SKM-1 treated with dmso at 0.1 percent for 144 hours (cell line): ENCODE data around the gene WDR6.

Experiments
- DNase-seq: peaks from one replicate; lab custom pipeline; 2025; ENCODE audit not compliant: unreplicated experiment; lab: John Stamatoyannopoulos, UW

The WDR6 gene, protein sequence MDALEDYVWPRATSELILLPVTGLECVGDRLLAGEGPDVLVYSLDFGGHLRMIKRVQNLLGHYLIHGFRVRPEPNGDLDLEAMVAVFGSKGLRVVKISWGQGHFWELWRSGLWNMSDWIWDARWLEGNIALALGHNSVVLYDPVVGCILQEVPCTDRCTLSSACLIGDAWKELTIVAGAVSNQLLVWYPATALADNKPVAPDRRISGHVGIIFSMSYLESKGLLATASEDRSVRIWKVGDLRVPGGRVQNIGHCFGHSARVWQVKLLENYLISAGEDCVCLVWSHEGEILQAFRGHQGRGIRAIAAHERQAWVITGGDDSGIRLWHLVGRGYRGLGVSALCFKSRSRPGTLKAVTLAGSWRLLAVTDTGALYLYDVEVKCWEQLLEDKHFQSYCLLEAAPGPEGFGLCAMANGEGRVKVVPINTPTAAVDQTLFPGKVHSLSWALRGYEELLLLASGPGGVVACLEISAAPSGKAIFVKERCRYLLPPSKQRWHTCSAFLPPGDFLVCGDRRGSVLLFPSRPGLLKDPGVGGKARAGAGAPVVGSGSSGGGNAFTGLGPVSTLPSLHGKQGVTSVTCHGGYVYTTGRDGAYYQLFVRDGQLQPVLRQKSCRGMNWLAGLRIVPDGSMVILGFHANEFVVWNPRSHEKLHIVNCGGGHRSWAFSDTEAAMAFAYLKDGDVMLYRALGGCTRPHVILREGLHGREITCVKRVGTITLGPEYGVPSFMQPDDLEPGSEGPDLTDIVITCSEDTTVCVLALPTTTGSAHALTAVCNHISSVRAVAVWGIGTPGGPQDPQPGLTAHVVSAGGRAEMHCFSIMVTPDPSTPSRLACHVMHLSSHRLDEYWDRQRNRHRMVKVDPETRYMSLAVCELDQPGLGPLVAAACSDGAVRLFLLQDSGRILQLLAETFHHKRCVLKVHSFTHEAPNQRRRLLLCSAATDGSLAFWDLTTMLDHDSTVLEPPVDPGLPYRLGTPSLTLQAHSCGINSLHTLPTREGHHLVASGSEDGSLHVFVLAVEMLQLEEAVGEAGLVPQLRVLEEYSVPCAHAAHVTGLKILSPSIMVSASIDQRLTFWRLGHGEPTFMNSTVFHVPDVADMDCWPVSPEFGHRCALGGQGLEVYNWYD

DNA sequence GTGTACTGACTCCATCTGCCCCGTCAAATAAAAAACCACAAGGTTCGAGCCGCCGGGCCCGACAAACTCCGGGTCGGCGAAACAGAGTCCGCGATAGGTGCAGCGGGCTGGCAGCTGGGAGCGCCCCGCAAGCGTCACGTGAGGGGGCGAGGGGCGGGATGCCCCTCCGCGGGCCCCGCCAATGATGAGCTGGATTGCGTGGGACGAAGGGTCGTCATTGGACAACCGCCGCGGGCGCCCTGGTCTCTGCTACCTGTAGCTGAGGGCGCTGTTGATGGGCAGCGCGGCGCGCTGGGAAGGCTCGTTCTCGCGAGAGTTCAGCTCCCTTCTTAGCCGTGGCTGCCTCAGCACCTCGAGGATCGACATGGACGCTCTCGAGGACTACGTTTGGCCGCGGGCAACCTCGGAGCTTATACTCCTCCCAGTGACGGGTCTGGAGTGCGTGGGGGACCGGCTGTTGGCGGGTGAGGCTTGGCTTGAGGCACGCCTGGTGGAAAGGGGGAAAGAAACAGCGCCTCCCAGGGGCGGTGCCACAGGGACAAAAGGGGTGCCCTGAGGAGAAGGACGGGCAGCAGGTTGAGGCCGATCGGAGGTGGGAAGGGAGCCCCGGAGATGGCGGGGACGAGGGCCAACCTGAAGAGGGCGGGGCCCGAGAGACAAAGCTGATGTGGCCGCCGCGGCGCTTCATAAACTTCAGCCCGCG, at the start of gene WDR6:
Gene WDR6, plus strand, starts transcription at position 324 of the 703 bp plus-strand sequence. Its CDS starts 41 bp downstream, at position 365.
- DNase-seq, result peak; percentile 91

DNA sequence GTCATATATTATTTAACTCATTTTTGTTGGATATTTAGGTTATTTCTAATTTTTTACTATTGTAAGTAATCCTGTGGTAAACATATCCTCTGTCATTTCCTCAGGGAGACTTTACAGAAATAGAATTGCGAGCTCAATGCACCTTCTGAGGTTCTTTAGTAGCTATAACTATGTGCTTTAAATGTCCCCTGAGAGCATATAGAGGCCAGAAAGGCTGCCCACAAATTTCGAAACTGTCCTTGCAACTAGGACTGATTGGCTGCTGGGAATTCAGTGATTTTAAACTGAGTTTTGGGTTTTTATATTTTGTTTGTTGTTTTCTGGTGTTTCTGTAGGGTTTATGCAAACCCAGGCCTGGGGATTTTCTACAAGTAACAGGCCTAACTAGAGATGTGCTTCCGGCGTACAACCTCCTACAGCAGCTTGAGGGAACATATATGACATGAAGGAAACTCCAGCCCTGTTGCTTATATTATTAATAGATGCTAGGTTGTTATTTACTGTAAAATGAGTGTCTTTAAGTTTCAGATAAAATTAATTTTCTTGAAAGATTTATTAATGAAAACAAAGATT, 46.3 kb upstream of the WDR6 start:
- DNase-seq, result no peak

DNA sequence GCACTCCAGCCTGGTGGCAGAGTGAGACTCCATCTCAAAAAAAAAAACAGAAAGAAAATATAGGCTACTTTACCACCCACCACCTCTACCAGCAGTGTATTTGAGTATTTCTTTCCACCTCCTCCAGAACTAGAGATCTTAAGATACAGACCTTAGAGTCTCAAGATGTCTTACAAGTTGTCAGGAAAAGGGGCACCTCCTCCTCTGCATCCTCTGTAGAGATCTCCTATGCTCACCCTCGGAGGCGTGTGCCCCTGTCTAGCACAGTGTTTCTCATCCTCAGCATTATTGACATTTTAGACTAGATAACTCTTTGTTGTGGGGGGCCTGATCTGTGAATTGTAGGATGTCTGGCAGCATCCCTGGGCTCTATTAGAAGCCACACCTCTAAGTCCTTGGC, 44.9 kb upstream of the WDR6 start:
- no peak for DNase-seq

DNA sequence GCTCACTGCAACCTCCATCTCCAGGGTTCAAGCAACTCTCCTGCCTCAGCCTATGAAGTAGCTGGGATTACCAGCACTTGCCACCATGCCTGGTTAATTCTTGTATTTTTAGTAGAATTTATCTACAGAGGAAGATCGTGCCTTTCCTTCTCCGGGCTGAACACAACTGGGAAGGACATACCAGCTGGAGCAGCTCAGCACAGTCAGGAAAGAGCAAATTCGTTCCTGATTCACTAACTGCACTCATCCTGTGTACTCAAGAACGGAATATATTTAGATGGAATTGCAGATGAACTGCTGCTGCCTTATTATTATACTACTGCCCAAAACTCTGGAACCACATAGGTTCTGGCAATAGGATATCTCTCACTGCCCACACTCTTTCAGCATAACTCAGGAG, 44.3 kb upstream of the WDR6 start:
- DNase-seq, result no peak

DNA sequence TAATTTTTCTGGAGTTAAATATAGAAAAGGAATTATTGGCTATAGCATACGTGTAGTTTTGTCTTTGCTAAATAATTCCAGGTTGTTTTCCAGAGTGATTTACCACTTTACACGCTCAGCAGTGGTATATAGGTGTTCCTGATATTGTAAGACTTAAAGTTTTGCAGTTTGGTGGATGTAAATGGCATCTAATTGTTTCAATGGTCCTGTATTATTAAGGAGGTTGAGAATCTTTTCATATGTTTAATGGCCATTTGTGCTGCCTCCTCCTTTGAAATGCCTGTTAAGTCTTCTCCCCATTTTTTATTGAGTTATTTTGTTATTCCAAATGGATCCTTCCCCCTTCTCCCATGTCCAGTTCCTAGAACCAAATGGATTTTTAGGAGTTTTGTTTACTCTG, 43.6 kb upstream of the WDR6 start:
- no peak for DNase-seq

DNA sequence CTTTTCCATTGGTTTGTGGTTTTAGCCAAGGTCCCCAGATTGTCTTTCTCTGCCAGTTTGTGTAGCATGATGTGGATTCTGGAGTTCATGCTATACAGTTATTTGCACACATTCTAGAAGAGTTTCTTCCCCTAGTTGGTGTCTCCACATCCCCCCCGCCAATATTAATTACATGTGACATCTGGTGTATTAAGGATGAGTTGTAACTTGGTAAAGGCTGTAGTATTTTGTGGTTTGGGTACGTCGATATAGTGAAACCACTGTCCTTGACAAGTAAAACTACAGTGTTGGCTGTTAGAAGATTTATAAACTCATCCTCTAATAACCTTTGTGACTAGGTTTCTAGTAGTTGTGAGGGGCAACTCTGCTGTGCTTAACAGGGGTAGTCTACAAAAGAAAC, 40.8 kb upstream of the WDR6 start:
- DNase-seq, result no peak

DNA sequence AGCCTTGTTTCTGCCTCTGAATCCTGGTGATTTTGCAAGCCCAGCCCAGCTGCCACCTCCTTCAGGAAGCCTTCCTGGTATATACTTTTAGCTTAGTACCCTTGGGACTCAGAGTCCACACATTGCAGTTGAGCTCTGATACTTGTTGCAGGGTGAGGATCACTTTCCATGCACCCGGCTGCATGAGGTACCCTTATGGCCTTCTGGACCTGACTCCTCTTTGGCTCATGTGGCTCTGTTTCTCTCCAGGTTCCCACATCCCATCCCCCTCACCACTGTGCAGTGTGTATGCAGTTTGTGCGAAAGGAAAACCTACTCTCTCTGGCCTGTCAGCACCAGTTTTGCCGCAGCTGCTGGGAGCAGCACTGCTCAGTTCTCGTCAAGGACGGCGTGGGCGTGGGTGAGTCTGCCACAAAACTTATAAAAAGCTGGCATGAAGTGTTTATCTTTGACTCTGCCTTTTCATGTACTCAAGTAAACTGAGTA, 40.3 kb upstream of the WDR6 start:
- no peak for DNase-seq

DNA sequence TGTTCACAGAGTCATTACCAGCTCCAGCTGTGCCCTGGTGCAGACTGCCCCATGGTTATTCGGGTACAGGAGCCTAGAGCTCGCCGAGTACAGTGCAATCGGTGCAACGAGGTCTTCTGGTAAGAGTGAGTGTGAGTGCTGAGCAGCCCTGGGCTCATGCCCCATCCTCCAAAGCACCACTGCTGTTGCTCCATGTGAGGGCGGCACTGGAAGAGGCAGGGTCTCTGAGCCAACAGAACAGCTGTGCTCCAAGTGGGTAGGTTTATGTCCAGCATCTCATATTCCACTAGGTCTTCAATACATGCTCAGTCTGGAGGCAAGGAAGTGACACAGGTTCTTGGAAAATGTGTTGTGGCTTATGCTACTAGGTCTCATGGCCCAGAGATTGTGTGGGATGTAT, 36.6 kb upstream of the WDR6 start:
- no peak for DNase-seq

DNA sequence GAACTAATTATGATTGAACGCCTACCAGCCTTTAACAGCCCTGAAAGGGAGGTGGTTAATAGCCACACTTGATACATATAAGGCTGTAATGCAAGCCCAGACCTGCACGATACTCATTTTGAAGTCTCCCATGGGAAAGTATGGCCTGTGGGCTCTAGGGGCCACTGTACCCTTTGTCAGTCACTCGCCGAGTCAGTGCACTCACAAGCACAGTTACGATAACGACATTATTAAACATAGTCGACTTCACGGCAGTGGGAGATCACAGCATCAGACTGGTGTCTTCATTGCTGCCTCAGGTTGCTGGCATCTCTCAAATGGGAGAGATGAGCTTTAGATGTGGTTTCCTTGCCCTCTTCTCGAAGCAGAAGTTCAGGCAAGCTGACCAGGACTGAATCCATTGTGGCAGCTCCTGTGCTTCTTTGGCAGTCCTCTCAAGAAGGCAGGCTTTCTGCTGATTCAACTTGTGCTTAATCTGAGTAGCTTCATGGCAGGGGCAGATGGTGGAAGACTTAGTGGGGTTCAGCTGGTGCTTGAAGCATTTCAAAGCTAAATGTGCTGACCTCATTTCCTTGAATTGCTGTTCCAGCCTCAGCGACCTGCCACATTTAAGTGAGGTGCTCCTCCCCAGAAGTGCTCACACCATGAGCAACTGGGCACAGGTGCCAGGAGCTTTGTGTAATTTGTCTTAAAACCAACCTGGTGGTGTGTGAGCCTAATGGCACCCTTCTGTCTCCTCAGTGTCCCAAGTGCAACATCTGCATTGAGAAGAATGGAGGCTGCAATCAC, 32.9 kb upstream of the WDR6 start:
- DNase-seq, result no peak

DNA sequence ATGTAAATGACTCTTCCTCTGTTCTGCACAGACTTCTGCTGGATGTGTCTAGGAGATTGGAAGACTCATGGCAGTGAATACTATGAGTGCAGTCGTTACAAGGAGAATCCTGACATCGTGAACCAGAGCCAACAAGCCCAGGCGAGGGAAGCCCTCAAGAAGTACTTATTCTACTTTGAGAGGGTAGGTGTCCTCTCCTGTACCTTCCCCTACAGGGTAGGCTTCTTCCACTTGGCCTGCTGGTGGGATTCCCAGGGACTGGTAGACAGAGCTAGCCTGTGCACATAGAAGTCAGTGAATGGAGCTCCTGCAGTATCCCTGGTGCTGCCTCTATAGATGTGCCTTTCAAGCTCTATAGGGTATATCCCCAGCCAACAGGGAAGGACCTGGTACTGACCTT, 27.7 kb upstream of the WDR6 start:
- DNase-seq, result no peak

DNA sequence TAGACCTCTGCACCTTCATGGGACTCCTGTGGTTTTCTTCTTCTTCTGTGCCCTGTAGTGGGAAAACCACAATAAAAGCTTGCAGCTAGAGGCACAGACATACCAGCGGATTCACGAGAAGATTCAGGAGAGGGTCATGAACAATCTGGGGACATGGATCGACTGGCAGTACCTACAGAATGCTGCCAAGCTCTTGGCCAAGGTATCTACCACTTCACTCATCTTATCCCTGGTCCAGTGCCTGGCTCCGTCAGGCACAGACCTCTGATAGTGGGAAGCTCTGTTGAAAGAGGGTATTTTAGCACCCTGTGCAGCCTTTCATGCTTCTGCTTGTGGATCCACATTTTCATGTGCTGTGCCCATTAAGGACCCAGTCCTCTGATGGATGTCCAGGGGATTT, 26.9 kb upstream of the WDR6 start:
- DNase-seq, result no peak

DNA sequence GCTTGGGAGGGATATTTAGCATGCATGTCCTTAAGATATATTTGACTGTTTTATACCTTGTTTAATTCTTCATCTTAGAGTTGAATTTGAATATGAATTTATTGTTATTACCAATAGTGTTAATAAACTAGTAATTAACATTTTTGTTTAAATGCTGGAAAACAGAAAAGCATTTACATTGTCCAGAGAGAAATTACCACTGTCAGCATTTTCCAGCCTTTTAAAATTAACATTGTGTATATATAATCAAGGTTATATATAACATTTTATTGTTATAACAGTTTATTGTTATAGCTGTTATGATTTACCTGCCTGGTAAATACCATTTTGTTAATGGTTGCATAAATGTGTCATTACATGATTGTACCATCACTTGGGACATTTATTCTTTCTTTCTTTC, 25.2 kb upstream of the WDR6 start:
- DNase-seq, result no peak

DNA sequence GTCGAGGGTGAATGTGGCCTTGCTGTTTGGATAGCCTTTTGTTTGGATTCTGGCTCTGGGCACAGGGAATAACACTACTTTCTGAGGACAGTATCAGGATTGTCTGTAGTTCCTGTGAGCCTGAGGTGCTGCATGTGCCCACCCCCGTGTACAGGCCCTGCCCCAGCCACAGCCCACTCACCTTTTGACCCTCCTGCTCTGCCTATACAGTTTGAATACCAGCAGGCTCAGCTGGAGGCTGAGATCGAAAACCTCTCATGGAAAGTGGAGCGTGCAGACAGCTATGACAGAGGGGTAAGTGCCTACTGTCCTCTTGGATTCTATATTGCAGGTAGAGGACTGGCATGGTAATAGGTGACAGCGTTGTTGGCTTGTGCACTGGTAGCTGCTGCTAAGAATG, 24.5 kb upstream of the WDR6 start:
- DNase-seq, result no peak

DNA sequence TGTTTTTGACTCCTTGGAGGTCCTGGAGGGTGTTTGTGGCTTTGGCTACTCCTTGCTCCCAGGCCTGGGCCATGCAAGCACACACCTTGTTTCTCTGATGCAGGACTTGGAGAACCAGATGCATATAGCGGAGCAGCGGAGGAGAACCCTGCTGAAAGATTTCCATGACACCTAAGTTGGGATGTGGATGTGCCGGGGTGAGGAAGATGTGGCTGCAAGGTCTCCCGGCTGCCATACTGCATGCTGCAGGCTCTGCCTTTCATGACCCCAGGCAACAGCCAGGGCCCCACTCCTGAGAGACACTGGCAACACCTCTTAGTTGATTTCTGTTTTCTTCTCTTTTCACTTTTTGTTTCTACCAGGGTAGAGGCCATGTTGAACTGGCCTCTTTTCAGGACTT, 24.1 kb upstream of the WDR6 start:
- no peak for DNase-seq

DNA sequence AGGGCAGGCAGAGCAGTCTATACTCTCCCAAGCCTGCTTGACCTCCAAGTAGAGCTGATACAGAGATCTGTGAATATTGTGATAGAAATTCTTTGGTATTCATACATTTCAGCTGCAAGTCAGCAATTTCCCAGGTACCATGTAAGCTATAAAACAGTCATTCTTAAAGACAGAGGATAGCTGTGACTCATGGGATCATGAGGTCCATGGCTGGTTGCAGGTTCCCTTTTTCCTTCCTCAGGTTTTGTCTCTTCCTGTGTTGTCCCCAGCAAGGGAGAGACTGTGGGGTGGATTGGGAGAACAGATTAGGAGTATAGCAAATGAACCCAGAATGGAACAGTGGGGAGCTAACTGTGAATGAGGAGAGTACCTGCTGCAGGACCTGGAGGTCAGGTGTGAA, 22.5 kb upstream of the WDR6 start:
- no peak for DNase-seq

DNA sequence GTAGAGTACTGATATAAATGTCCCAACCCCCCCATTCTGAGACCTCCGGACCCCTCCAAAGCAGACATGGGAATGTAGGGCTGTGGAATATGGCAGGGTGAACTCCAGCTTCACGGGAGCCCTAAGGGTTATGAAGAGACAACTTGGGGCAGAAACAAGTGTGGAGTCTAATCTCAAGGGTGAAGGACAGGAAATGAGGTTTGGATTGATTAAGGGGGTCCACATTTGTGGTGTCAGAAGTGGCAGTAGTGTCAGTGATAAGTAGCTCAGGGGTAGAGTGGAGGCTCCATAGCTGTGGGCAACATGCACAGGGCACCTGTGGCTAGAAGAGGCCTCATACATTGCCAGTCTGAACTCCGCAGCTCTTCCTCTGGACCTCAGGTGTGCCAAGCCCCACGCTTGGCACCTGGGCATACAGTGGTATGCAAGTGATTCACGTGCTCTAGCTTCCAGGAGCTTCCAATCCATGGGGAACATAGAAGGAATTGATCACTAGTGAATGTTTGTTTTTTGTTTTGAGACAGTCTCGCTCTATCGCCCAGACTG, 21.3 kb upstream of the WDR6 start:
- DNase-seq, result no peak

DNA sequence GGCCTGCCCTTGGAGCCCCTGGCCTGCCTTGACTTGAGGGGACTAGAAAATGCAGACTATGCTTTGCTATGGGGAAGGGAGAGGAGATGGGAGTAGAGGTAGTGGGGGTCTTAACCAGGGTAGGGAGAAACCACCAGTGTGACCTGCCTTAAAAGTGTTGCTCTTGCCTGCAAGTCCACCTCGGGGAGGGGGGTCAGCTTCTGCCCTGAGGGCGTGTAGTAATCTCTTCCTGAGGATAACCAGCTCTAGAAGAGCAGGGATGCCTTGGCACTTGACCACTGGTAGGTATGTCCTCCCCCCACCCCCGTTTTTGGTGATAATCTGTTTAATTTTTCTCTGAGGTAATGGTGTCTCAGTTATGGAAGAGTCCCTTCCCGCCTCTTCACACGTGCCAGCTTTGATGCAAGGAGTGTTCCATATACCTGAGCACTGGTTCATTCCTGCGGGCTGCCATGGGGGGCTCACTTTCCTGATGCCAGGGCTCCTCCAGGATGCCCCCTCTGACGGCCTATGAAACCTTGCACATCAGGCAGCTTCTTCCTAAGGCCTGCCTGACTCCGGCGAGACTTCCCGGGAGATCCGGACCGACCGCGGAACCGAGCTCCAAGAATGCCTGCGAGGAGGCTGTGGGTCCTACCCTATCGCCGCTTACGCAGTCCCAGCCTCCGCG, 17.9 kb upstream of the WDR6 start:
- DNase-seq, result no peak

DNA sequence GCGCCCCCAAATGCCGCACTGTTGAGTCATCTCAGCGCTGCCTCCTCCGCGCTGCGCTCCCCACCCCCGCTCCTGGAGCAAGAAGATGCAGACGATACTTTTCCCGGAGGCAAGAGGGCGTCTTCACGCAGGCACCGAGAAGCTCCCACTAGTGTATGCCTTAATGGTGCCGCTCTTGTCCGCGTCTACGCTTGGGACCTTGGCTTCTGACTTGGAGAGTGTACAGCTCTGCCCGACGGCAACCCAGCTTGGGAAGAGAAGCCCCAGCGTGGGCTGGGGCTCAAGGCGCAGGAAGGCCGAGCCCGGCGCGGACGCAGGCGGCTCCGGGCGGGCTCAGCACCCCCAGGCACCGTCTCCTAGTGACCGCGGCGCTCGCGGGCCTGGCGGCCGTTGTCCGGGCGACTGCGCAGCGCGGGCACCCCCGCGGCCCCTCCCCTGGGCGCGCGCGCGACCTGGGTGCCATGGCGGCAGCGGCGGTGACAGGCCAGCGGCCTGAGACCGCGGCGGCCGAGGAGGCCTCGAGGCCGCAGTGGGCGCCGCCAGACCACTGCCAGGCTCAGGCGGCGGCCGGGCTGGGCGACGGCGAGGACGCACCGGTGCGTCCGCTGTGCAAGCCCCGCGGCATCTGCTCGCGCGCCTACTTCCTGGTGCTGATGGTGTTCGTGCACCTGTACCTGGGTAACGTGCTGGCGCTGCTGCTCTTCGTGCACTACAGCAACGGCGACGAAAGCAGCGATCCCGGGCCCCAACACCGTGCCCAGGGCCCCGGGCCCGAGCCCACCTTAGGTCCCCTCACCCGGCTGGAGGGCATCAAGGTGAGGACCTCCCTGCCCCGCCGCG, 17.2 kb upstream of the WDR6 start, which contains the start of gene P4HTM:
Gene P4HTM, plus strand, starts transcription at position 446 of the 840 bp plus-strand sequence. Its CDS starts 16 bp downstream, at position 462.
- DNase-seq, result peak; percentile 62
